HG03442 (cell line): ENCODE measurements around the gene OR6M1.

ENCODE experiments used
- ATAC-seq: cut with Tn5 transposase; IDR thresholded peaks from one replicate; pipeline ENCODE4 v1.9.1; 2021; ENCODE audit warnings: mild to moderate bottlenecking, moderate library complexity; ENCODE audit not compliant: unreplicated experiment

OR6M1 gene, protein sequence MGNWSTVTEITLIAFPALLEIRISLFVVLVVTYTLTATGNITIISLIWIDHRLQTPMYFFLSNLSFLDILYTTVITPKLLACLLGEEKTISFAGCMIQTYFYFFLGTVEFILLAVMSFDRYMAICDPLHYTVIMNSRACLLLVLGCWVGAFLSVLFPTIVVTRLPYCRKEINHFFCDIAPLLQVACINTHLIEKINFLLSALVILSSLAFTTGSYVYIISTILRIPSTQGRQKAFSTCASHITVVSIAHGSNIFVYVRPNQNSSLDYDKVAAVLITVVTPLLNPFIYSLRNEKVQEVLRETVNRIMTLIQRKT

GRCh38 chr11:123806249-123806648, at the start of gene OR6M1:
OR6M1 (minus strand) TSS chr11:123806349; CDS start chr11:123806349, 0 bp downstream.
- ATAC-seq = no peak

DNA sequence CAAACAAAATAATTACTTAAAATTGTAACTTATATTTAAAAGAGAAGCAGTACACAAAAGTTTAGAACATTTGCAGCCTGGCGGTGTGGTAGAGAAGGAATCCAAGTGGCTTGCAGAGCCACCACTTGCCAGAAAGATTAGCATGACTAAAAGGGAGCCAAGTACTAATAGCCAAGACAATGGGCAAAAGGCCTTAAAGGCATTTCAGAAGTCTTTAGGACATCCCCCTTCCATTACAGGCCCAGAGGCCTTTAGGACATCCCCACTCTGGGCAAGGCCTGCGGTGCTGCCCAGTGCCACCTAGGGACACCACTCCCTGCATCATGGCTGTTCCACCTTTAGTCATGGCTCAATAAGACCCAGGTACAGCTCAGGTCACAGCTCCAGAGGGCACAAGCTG, 46.9 kb upstream of the OR6M1 start:
- no peak for ATAC-seq

- no peak for ATAC-seq
Measured at GRCh38 chr11:123852321-123852720, 46.2 kb upstream of the OR6M1 start.

DNA sequence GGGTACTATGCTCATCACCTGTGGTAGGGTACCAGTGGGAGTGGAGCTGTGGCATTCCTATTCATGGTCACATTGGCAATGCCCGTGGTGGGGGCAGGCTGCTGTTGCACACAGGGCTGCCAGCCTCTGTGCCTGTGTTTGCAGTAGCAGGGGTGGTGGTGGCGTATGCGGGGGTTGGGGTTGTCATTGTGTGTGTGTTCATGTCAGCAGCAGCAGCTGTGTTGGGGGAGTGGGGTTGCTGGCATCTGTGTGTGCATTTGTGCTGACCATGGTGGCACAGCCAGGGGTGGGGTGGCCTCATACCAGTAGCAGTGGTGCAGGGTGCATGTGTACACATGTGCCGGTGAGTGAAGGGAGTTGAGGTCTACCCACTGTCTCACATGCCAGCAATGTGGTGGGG, 45.0 kb upstream of the OR6M1 start:
- no peak for ATAC-seq

- ATAC-seq = no peak
Measured at GRCh38 chr11:123841174-123841573, 35.0 kb upstream of the OR6M1 start.

DNA sequence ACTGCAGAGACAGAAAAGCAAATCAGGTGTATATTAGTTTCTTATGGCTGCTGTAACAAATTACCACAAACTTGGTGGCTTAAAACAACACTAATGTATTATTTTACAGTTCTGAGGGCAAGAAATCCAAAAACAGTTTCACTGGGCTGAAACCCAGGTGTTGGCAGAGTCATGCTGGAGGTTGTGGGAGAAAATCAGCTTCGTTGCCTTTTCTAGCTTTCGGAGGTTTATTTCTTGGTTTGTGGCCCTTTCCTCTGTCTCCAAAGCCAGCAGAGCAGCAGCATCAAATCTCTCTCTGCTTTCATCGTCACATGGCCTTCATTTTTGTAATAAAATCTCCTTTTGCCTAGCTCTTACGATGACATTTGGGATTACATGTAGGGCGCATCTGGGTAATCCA, 33.0 kb upstream of the OR6M1 start:
- ATAC-seq = no peak

DNA sequence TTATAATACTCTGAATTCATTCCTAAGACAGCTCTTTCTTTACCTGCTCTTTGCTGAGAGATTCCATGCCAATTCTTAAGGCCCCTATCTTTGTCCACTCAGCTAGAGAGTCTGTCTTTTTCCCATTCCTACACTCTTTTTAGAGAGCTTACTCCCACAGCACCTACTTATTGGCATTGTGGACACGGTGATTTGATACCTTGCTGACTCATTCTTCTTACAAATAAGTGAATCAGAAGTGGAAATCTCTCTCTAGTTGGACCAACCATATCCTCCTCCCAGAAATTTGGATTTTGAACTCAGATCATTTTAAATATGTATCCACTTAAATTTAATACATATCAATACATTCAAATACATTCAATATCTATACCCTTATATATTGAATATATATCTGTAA, 32.5 kb upstream of the OR6M1 start:
- no peak for ATAC-seq

GRCh38 chr11:123838199-123838598, 32.0 kb upstream of the OR6M1 start:
- ATAC-seq = no peak

- no peak for ATAC-seq
Measured at GRCh38 chr11:123833095-123833494, 26.9 kb upstream of the OR6M1 start.

DNA sequence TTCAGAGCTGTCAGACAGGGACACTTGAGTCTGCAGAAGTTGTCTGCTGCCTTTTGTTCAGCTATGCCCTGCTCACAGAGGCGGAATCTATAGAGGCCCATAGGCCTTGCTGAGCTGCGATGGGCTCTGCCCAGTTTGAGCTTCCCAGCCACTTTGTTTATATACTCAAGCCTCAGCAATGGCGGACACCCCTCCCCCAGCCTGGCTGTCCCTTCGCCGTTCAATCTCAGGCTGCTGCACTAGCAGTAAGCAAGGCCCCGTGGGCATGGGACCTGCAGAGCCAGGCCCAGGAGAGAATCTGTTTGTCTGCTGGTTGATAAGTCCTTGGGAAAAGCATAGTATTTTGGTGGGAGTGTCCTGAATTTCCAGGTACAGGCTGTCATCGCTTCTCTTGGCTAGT, 23.6 kb upstream of the OR6M1 start:
- ATAC-seq = no peak

GRCh38 chr11:123822599-123822998, 16.4 kb upstream of the OR6M1 start:
- no peak for ATAC-seq

DNA sequence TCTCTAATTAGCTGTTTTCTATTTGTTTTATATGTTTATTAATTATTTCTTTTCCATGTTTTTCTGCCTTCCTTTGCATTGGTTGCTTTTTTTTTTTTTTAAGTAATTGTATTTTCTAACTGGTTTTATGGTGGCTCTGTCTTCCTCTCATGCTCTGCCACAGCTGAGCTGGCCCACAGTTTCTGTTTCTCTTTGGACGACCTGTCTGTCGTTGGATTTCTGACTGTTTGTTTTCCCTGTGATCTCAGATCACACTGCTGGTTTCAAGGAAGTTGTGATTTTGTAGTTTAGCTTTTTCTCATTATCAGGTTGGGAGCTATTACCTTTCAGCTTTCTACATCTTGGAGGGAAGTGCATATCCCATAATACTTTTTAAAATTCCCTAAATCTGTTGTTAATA, 15.9 kb upstream of the OR6M1 start:
- ATAC-seq = peak; percentile 78

GRCh38 chr11:123815122-123815521, 9.0 kb upstream of the OR6M1 start:
- no peak for ATAC-seq

GRCh38 chr11:123801765-123802164, 4.4 kb downstream of the OR6M1 start:
- ATAC-seq = no peak

DNA sequence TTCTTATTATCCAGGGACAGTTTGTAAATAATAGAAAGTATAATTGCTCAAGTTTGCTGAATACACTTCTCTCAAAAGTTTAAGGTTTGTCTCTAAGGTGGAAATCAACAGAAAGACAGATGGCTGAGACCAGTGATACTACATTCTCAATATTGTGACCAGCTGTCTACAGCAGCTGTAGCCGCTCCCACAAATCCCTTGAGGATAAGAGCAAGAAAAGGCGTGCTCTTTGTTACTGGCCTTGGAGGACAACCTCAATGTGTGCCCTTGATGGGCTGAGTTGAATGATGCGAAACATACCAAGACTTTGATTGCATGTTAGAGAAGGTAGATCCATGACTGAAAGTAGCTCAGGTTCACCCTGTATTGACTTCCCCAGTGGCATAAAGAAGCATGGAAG, 6.1 kb downstream of the OR6M1 start:
- no peak for ATAC-seq

- no peak for ATAC-seq
Measured at GRCh38 chr11:123799438-123799837, 6.7 kb downstream of the OR6M1 start.

GRCh38 chr11:123798513-123799252, 7.5 kb downstream of the OR6M1 start:
- ATAC-seq = no peak

GRCh38 chr11:123798079-123798478, 8.1 kb downstream of the OR6M1 start:
- ATAC-seq = no peak

- ATAC-seq = no peak
Measured at GRCh38 chr11:123797541-123797940, 8.6 kb downstream of the OR6M1 start.

DNA sequence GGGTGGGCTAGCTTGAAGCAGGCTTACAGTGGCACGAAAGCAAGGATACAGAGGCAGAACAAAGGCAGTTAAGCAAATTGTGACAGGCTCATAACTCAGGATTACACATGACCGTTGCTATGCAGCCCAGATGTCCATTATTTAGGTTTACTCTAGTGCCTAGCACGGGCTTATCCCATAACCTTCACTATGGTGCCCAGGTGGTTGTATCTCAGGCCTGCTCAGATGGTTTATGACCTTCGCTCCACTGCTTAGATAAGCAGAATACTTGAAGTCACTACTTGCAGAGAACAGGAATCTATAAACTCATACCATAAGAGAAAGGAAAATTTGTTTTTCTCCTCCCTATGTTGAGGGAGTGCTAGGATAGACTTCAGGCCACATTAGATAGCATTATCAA, 9.0 kb downstream of the OR6M1 start:
- ATAC-seq = no peak

- ATAC-seq = no peak
Measured at GRCh38 chr11:123796226-123796625, 9.9 kb downstream of the OR6M1 start.

DNA sequence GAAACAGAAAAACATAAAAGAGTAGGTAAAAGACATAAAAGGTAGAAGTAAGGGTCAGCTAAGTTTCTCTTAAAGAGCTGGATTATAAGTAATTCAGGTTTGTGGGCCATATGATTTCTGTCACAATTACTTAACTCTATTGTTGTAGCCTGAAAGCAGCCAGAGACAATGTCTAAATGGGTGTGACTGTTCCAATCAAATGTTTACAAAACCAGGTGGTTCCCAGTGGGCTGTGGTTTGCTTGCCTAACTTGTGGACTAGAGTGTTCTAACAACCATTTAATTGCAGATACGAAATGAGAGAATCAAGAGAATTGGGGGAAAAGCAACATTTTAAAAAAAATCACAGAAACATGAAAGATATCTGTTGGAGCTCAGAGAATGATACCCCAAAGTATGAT, 22.6 kb downstream of the OR6M1 start:
- ATAC-seq = no peak

GRCh38 chr11:123778511-123778910, 27.6 kb downstream of the OR6M1 start:
- ATAC-seq = no peak
